Neural progenitor cell (in vitro differentiated cells): ENCODE measurements around the gene LIN7C.

ENCODE experiments used
- CTCF ChIP-seq: fragments of 200-600 bp; sonication (generic); IDR thresholded peaks from 2 replicates; pipeline ENCODE4 v1.5.1; 2017; ENCODE audit warnings: antibody characterized with exemption, mild to moderate bottlenecking
- EZH2 ChIP-seq: fragments of 200-600 bp; sonication (generic); IDR thresholded peaks from 2 replicates; pipeline ENCODE4 v1.6.1; 2017; ENCODE audit warnings: antibody characterized with exemption, mild to moderate bottlenecking, moderate library complexity

GRCh38 chr11:27470166-27470565, 36.4 kb downstream of the LIN7C start:
- TF ChIP-seq CTCF (no peak), EZH2 (no peak)
